HG03575 (cell line): ENCODE measurements around the gene ADH1C.

Experiments
- ATAC-seq: cut with Tn5 transposase; IDR thresholded peaks from one replicate; pipeline ENCODE4 v1.9.1; 2021; ENCODE audit not compliant: unreplicated experiment, insufficient number of reproducible peaks, low FRiP score; ENCODE audit errors: extremely low read depth

Gene ADH1C

GRCh38 chr4:99315839-99316238 is 36.7 kb downstream of the ADH1C start:
- no peak for ATAC-seq

GRCh38 chr4:99314211-99314610 is 38.3 kb downstream of the ADH1C start:
- ATAC-seq = no peak

- ATAC-seq = no peak
These were observed 42.2 kb downstream of the ADH1C start for GRCh38 chr4:99310389-99310788.

- no peak for ATAC-seq
These were observed 46.7 kb downstream of the ADH1C start for GRCh38 chr4:99305638-99306400.

- ATAC-seq = no peak
These were observed 51.0 kb downstream of the ADH1C start for GRCh38 chr4:99301376-99302164.

GRCh38 chr4:99300934-99301333 is 51.6 kb downstream of the ADH1C start:
- no peak for ATAC-seq

GRCh38 chr4:99293357-99293756 is 59.2 kb downstream of the ADH1C start:
- ATAC-seq = no peak

- no peak for ATAC-seq
These were observed 61.4 kb downstream of the ADH1C start, which contains the start of gene ADH1A for GRCh38 chr4:99290848-99291786. TSS of gene ADH1A (minus strand) at chr4:99290985. CDS start at chr4:99290914, 71 bp downstream.
